A549 (cell line): ENCODE measurements around the gene CBX5. TPM values are rescaled to one million over a fixed set of nuclear protein-coding genes. Genes with fewer than 3 reads are reported as not detected.

Experiments used
- ATAC-seq, 2 experiments: fragments of 200-7000 bp in 1 of 2; fragments of >200 bp in 1 of 2; cut with Nextera tagmentation in 1 of 2; cut with Tn5 transposase in 1 of 2; 3 replicates each; pipeline versions ENCODE4 v1.8.0 to v1.9.1; 2018 to 2020; ENCODE audit warnings: mild to moderate bottlenecking in 1 of 2, moderate library complexity in 1 of 2
- CTCF ChIA-PET: fragments of 300-600 bp; sonication (Branson Sonifier 250); formaldehyde crosslinking; extraction: SDS; loops from one replicate; lab custom pipeline; 2021; ENCODE audit warnings: antibody characterized with exemption, inconsistent platforms; lab: Yijun Ruan, JAX
- POLR2A ChIA-PET: fragments of 350-600 bp; formaldehyde crosslinking; extraction: SDS; loops from one replicate; lab custom pipeline; 2021; ENCODE audit warnings: antibody characterized with exemption, inconsistent platforms; lab: Yijun Ruan, JAX
- DNase-seq, 2 experiments: peaks; one replicate each; pipeline versions ENCODE4 v3.0.0 to v3.0.0-alpha.2; 2011 to 2016; ENCODE audit warnings: low read depth in 1 of 2, low spot score in 1 of 2
- FAIRE-seq: peaks from 2 replicates; lab custom pipeline; 2011; peaks lifted over from hg19 to GRCh38; lab: Jason Lieb, UNC
- H3K27ac ChIP-seq, 2 experiments: fragments of >200 bp; sonication (Bioruptor Twin); formaldehyde crosslinking; 3 replicates each; pipeline ENCODE4 v1.5.1; 2016 to 2017
- H3K4me1 ChIP-seq: fragments of >200 bp; sonication (Bioruptor Twin); formaldehyde crosslinking; 3 replicates; pipeline ENCODE4 v1.6.1; 2016
- H3K4me2 ChIP-seq: fragments of >200 bp; sonication (Bioruptor Twin); formaldehyde crosslinking; 3 replicates; pipeline ENCODE4 v1.6.1; 2016
- H3K4me3 ChIP-seq: fragments of >200 bp; sonication (Bioruptor Twin); formaldehyde crosslinking; 3 replicates; pipeline ENCODE4 v1.5.1; 2016
- H3K9me3 ChIP-seq: fragments of >200 bp; sonication (Bioruptor Twin); formaldehyde crosslinking; 3 replicates; pipeline ENCODE4 v1.6.1; 2016
- BHLHE40 ChIP-seq: IDR thresholded peaks from 2 replicates; pipeline ENCODE4 v1.6.1; 2012; ENCODE audit warnings: low read depth, low read length, inconsistent platforms
- CHD2 ChIP-seq: fragments of 150-350 bp; IDR thresholded peaks from 2 replicates; pipeline ENCODE4 v1.6.1; 2014; ENCODE audit warnings: low read length; ENCODE audit not compliant: partially characterized antibody
- CHD4 ChIP-seq: fragments of 200-600 bp; sonication (generic); IDR thresholded peaks from 2 replicates; pipeline ENCODE4 v1.6.1; 2016; ENCODE audit warnings: antibody characterized with exemption, mild to moderate bottlenecking, borderline replicate concordance
- EP300 ChIP-seq, 2 experiments: fragments of >200 bp; sonication (Bioruptor Twin); formaldehyde crosslinking; IDR thresholded peaks; 2 replicates in 1 of 2; 3 replicates in 1 of 2; pipeline ENCODE4 v1.6.1; 2016 to 2017
- FOXS1 ChIP-seq: fragments of 250-450 bp; sonication (Bioruptor Pico); IDR thresholded peaks from 2 replicates; pipeline ENCODE4 v1.5.0; 2020; ENCODE audit warnings: mild to moderate bottlenecking, moderate library complexity
- HOXB5 ChIP-seq: fragments of 250-450 bp; sonication (Bioruptor Pico); IDR thresholded peaks from 2 replicates; pipeline ENCODE4 v1.5.0; 2020; ENCODE audit warnings: mild to moderate bottlenecking, moderate library complexity
- JUNB ChIP-seq: fragments of >200 bp; sonication (Bioruptor Twin); formaldehyde crosslinking; IDR thresholded peaks from 2 replicates; pipeline ENCODE4 v1.6.1; 2016
- KDM1A ChIP-seq: fragments of 200-600 bp; sonication (generic); IDR thresholded peaks from 2 replicates; pipeline ENCODE4 v1.6.1; 2016; ENCODE audit warnings: low read depth, mild to moderate bottlenecking
- KDM5A ChIP-seq: fragments of 200-600 bp; sonication (generic); IDR thresholded peaks from 2 replicates; pipeline ENCODE4 v1.6.1; 2016; ENCODE audit warnings: antibody characterized with exemption, mild to moderate bottlenecking
- PHF8 ChIP-seq: fragments of 200-600 bp; sonication (generic); IDR thresholded peaks from 2 replicates; pipeline ENCODE4 v1.6.1; 2016; ENCODE audit warnings: low read depth, mild to moderate bottlenecking, antibody characterized with exemption, moderate library complexity, borderline replicate concordance
- RAD21 ChIP-seq, 2 experiments: fragments of >200 bp in 1 of 2; sonication (Bioruptor Twin) in 1 of 2; formaldehyde crosslinking in 1 of 2; IDR thresholded peaks in 1 of 2; conservative IDR thresholded peaks in 1 of 2; 2 replicates in 1 of 2; 3 replicates in 1 of 2; pipeline ENCODE4 v1.6.1; 2012 to 2018; ENCODE audit warnings: inconsistent platforms in 1 of 2
- RARB ChIP-seq: fragments of 250-450 bp; sonication (Bioruptor Pico); IDR thresholded peaks from 2 replicates; pipeline ENCODE4 v1.8.0; 2021; ENCODE audit warnings: mild to moderate bottlenecking, moderate library complexity
- RCOR1 ChIP-seq: fragments of 150-350 bp; IDR thresholded peaks from 2 replicates; pipeline ENCODE4 v1.6.1; 2014; ENCODE audit warnings: antibody characterized with exemption, low read length, low read depth
- RFX5 ChIP-seq: fragments of 450-650 bp; IDR thresholded peaks from 2 replicates; pipeline ENCODE4 v1.7.1; 2014; ENCODE audit warnings: antibody characterized with exemption, mild to moderate bottlenecking, moderate library complexity
- TP53 ChIP-seq: fragments of 250-450 bp; sonication (Bioruptor Pico); IDR thresholded peaks from 2 replicates; pipeline ENCODE4 v1.5.0; 2021; ENCODE audit warnings: mild to moderate bottlenecking, moderate library complexity
- ZNF302 ChIP-seq: fragments of 250-450 bp; sonication (Bioruptor Pico); IDR thresholded peaks from 2 replicates; pipeline ENCODE4 v1.9.0; 2021; ENCODE audit warnings: inconsistent platforms, mild to moderate bottlenecking, moderate library complexity
- ZSCAN20 ChIP-seq: fragments of 250-450 bp; sonication (Bioruptor Pico); IDR thresholded peaks from 2 replicates; pipeline ENCODE4 v1.8.0; 2022; ENCODE audit warnings: mild to moderate bottlenecking, moderate library complexity
- WGBS: methylation state at CpG from one replicate; pipeline ENCODE4 v1.1.6; 2017; ENCODE audit errors: missing lambda C conversion rate; 5-methylcytosine and 5-hydroxymethylcytosine counted together
- polyA plus RNA-seq, 4 experiments: library from polyadenylated mRNA; depleted of rRNA in 3 of 4; stranded (reverse); fragments of >200 nt; fragmentation: RNase III in 1 of 4; extraction: RNeasy Plus Mini Kit Qiagen cat#74134 plus additional on column Dnase treatment in 1 of 4; gene quantifications; 2 replicates in 3 of 4; 3 replicates in 1 of 4; pipeline ENCODE4 v1.2.3, GENCODE V29; 2011 to 2017
- TF ChIP-seq, protein P1 (sequence below): fragments of >200 bp; sonication (Bioruptor Twin); formaldehyde crosslinking; IDR thresholded peaks from 3 replicates; pipeline ENCODE4 v1.6.1; 2016
- TF ChIP-seq, protein P2 (sequence below): IDR thresholded peaks from 2 replicates; pipeline ENCODE4 v1.6.1; 2012; ENCODE audit warnings: low read depth, borderline replicate concordance
- TF ChIP-seq, protein P3 (sequence below): fragments of 200-600 bp; sonication (generic); IDR thresholded peaks from 2 replicates; pipeline ENCODE4 v1.6.1; 2016; ENCODE audit warnings: antibody characterized with exemption, mild to moderate bottlenecking, moderate library complexity
- TF ChIP-seq, protein P4 (sequence below): fragments of 150-350 bp; IDR thresholded peaks from 2 replicates; pipeline ENCODE4 v1.6.1; 2014; ENCODE audit warnings: low read depth, mild to moderate bottlenecking, low read length
- TF ChIP-seq, protein P5 (sequence below): fragments of 250-450 bp; sonication (Bioruptor Pico); IDR thresholded peaks from 2 replicates; pipeline ENCODE4 v1.5.0; 2020; ENCODE audit warnings: low read depth, mild to moderate bottlenecking, moderate library complexity
- TF ChIP-seq, protein P6 (sequence below): IDR thresholded peaks from 2 replicates; pipeline ENCODE4 v1.6.1; 2012
- TF ChIP-seq, protein P7 (sequence below): IDR thresholded peaks from 2 replicates; pipeline ENCODE4 v1.6.1; 2012

Gene CBX5
- polyA plus RNA-seq, 2 of the 4 experiments (the other 2 are of a cell fraction), result 39.5 to 129 TPM

DNA sequence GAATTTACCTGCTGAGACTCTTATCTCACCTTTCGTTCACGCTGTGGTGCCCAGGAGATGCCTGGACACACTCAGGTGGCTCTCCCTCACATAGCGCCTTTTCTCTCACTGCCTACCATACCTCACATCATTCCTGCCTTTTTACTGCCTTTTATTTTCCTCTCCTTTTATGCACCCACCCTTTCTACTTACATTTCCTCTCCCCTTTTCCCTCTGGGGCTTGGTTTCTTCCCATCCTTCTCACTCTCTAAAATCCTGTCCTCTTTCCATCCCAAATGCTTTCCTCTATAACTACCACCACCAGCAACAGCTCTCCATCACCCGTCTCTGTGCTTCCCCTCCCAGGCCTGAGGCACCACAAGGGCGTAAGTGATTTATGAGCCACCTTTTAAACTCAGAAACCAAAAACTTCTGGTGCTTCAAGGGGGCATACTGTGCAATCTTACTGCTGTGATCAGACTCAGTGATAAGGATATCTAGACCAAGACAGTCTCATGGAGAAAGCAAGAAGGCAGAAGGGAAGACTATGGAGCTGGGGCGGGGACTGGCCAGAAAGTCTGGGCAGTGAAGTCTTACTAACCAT lies 58.4 kb downstream of the CBX5 start:
- CTCF ChIA-PET, result interaction anchor here (0.9 to 6.4 kb wide), 21 partner anchors 7 to 222 kb away, joined by 3 to 108 read pairs (median 6); partner anchors contain the start of genes CBX5, COPZ1, HNRNPA1 and HOXC9
- POLR2A ChIA-PET, result interaction anchor here (2.3 kb wide), 1 partner anchor 59 kb away, joined by 21 read pairs; the partner anchor contains the start of genes CBX5 and HNRNPA1
- no peak for ATAC-seq

DNA sequence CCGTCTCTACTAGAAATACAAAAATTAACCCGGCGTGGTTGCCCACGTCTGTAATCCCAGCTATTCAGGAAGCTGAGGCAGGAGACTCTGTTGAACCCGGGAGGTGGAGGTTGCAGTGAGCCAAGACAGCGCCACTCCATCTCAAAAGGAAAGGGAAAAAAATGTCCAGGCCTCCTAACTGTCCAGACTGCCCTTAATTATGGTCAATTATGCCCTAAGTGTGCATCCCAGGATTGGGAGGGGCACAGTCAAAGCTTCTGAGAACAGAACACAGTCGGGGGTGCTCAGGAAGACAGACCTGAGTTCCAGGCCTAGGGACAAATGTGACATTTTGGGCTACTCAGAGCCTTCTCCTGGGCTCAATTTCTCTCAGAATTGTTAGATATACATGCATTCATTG lies 59.4 kb downstream of the CBX5 start:
- ChIA-PET POLR2A (interaction anchor here (0.6 to 2.3 kb wide), 2 partner anchors 34 to 60 kb away, joined by 9 to 21 read pairs; partner anchors contain the start of genes CBX5 and HNRNPA1), CTCF (interaction anchor here (0.5 to 6.4 kb wide), 42 partner anchors 8 to 570 kb away, joined by 3 to 108 read pairs (median 5); partner anchors contain the start of genes COPZ1 and HOXC9)
- peaks cover 24% of the 10 kb centered on the region for H3K4me1 ChIP-seq
- H3K27ac ChIP-seq, result peak overlapping the region in 1 of 2 experiments; percentile 66; a peak in 3 of 6 replicates
- H3K4me3 ChIP-seq, result no peak overlapping the region
- DNase-seq (no peak), FAIRE-seq (no peak), ATAC-seq (no peak)
- 58% methylated on average over 7 of the region's 7 CpGs for WGBS
- H3K9me3 ChIP-seq, result no peaks in the 10 kb centered on the region
- TF ChIP-seq ZSCAN20 (CRISPR knock-in tag) (no peak), EP300 (IDR thresholded peaks at IDR 0.05) (no peak), HOXB5 (CRISPR knock-in tag) (no peak), KDM5A (no peak), RFX5 (no peak), CHD4 (no peak), JUNB (no peak), BHLHE40 (no peak), ZNF302 (no peak), TP53 (no peak), CHD2 (no peak), KDM1A (no peak), RAD21 (conservative IDR thresholded peaks at IDR 0.05 in 1 of 2, IDR thresholded peaks at IDR 0.05 in 1 of 2) (no peak), RARB (CRISPR knock-in tag) (no peak), FOXS1 (CRISPR knock-in tag) (no peak)
- TF ChIP-seq, protein P1, sequence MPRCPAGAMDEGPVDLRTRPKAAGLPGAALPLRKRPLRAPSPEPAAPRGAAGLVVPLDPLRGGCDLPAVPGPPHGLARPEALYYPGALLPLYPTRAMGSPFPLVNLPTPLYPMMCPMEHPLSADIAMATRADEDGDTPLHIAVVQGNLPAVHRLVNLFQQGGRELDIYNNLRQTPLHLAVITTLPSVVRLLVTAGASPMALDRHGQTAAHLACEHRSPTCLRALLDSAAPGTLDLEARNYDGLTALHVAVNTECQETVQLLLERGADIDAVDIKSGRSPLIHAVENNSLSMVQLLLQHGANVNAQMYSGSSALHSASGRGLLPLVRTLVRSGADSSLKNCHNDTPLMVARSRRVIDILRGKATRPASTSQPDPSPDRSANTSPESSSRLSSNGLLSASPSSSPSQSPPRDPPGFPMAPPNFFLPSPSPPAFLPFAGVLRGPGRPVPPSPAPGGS, result no peak
- TF ChIP-seq, protein P2, sequence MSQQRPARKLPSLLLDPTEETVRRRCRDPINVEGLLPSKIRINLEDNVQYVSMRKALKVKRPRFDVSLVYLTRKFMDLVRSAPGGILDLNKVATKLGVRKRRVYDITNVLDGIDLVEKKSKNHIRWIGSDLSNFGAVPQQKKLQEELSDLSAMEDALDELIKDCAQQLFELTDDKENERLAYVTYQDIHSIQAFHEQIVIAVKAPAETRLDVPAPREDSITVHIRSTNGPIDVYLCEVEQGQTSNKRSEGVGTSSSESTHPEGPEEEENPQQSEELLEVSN, result no peak
- TF ChIP-seq, protein P3, sequence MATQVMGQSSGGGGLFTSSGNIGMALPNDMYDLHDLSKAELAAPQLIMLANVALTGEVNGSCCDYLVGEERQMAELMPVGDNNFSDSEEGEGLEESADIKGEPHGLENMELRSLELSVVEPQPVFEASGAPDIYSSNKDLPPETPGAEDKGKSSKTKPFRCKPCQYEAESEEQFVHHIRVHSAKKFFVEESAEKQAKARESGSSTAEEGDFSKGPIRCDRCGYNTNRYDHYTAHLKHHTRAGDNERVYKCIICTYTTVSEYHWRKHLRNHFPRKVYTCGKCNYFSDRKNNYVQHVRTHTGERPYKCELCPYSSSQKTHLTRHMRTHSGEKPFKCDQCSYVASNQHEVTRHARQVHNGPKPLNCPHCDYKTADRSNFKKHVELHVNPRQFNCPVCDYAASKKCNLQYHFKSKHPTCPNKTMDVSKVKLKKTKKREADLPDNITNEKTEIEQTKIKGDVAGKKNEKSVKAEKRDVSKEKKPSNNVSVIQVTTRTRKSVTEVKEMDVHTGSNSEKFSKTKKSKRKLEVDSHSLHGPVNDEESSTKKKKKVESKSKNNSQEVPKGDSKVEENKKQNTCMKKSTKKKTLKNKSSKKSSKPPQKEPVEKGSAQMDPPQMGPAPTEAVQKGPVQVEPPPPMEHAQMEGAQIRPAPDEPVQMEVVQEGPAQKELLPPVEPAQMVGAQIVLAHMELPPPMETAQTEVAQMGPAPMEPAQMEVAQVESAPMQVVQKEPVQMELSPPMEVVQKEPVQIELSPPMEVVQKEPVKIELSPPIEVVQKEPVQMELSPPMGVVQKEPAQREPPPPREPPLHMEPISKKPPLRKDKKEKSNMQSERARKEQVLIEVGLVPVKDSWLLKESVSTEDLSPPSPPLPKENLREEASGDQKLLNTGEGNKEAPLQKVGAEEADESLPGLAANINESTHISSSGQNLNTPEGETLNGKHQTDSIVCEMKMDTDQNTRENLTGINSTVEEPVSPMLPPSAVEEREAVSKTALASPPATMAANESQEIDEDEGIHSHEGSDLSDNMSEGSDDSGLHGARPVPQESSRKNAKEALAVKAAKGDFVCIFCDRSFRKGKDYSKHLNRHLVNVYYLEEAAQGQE, result no peak
- TF ChIP-seq, protein P4, sequence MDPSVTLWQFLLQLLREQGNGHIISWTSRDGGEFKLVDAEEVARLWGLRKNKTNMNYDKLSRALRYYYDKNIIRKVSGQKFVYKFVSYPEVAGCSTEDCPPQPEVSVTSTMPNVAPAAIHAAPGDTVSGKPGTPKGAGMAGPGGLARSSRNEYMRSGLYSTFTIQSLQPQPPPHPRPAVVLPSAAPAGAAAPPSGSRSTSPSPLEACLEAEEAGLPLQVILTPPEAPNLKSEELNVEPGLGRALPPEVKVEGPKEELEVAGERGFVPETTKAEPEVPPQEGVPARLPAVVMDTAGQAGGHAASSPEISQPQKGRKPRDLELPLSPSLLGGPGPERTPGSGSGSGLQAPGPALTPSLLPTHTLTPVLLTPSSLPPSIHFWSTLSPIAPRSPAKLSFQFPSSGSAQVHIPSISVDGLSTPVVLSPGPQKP, result no peak
- TF ChIP-seq, protein P5, sequence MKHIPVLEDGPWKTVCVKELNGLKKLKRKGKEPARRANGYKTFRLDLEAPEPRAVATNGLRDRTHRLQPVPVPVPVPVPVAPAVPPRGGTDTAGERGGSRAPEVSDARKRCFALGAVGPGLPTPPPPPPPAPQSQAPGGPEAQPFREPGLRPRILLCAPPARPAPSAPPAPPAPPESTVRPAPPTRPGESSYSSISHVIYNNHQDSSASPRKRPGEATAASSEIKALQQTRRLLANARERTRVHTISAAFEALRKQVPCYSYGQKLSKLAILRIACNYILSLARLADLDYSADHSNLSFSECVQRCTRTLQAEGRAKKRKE (CRISPR knock-in tag), result no peak
- peak overlapping the region; percentile 51 for H3K4me2 ChIP-seq

More for the DNA sequence above, 58.4 kb downstream of the CBX5 start:
- Histone ChIP-seq H3K27ac (peak overlapping the region in 1 of 2 experiments; percentile 66; a peak in 2 of 6 replicates), H3K4me3 (no peak overlapping the region), H3K4me1 (peaks cover 20% of the 10 kb centered on the region), H3K9me3 (no peaks in the 10 kb centered on the region), H3K4me2 (no peak overlapping the region)
- DNase-seq, result no peak
- no peak for FAIRE-seq
- WGBS, result 91% methylated on average over 6 of the region's 6 CpGs
- TF ChIP-seq, protein P6, sequence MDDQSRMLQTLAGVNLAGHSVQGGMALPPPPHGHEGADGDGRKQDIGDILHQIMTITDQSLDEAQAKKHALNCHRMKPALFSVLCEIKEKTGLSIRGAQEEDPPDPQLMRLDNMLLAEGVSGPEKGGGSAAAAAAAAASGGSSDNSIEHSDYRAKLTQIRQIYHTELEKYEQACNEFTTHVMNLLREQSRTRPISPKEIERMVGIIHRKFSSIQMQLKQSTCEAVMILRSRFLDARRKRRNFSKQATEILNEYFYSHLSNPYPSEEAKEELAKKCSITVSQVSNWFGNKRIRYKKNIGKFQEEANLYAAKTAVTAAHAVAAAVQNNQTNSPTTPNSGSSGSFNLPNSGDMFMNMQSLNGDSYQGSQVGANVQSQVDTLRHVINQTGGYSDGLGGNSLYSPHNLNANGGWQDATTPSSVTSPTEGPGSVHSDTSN, result no peak
- TF ChIP-seq, protein P7, sequence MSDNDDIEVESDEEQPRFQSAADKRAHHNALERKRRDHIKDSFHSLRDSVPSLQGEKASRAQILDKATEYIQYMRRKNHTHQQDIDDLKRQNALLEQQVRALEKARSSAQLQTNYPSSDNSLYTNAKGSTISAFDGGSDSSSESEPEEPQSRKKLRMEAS, result no peak
- TF ChIP-seq RCOR1 (no peak), PHF8 (no peak)
- TF ChIP-seq, all 56 proteins: peak for 0
